GM19468 (cell line): Measurements from ENCODE around the gene PIERCE2.
"Not testable (repeated sequence)": the region's sequence is repeated elsewhere in the genome, so short reads cannot be mapped to it uniquely, and the experiment has no call there.

Experiments used
- ATAC-seq: cut with Tn5 transposase; IDR thresholded peaks from one replicate; pipeline ENCODE4 v1.9.1; 2021; ENCODE audit warnings: mild to moderate bottlenecking, moderate library complexity, moderate number of reproducible peaks; ENCODE audit not compliant: unreplicated experiment; ENCODE audit errors: extremely low read depth

The PIERCE2 gene, protein sequence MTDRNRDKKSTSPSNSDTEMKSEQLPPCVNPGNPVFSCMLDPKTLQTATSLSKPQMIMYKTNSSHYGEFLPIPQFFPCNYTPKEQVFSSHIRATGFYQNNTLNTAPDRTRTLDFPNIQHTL

DNA sequence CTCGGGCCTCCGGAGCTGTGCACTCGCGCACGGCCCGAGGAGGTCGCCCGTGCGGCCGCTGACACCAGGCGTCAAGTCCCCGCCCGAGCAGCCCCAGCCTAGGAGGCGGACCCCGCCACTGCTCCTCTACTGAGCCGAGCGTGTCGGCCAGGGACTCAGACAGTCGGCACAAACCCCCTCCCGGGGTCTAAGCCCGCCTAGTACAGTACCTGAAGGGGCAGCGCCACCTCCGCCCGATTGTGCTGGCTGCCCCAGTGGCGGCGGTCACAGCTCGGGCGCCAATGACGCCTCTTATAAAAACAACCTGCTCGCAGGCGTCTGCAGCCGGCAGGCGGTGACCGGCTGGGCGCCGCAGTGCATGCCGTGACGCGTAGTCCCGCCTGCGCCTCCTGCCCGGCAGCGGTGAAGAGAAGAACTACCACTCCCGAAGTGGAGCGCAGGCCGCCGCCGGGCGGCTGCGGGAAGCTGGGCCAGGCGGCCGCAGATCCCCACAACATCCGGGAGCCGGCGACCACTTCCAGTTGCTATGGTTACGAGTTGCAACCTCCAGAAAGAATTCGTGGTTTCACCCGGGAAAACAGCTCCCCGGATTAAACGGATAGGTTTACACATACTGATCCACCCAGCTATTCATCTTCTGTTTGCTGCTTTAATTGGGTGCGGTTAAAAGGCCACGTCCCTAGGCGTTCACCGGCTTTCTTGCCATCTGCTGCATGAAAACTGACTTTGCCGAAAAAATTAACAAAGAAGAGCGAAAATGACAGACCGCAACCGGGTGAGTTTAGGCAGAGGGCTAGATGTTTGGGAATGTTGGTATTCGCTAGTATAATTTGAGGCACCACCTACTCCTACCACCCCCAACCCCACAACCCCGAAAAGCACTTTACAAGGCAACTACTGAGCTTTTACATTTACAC, at the start of gene PIERCE2, which contains the start of gene CCPG1:
Gene PIERCE2 (plus strand): TSS at position 484 of the 917 bp plus-strand sequence. CDS start 274 bp downstream, at position 758.
Gene CCPG1 (minus strand): TSS at position 348 of the 917 bp plus-strand sequence. CDS start 18,935 bp downstream, outside the sequence.
- peak; percentile 93 for ATAC-seq

DNA sequence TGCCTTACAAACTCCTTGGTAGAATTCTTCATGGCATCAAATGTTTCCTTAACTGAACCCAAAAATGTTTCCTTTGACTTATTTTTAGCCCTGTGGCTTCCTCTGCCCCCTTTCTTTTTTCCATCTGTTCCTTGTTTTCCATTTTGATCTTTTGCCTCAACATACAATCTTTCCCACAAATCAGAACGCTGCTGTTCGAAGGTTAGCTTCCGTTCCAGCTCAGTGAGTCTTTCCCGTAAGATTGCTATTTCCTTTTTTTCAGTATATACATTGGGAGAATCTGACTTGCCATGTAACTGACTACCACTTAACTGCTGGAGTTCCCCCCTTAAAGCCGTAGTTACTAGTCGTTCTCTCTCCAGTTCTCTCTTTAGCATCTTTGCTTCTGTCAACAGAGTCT, 48.0 kb upstream of the PIERCE2 start:
- no peak for ATAC-seq

DNA sequence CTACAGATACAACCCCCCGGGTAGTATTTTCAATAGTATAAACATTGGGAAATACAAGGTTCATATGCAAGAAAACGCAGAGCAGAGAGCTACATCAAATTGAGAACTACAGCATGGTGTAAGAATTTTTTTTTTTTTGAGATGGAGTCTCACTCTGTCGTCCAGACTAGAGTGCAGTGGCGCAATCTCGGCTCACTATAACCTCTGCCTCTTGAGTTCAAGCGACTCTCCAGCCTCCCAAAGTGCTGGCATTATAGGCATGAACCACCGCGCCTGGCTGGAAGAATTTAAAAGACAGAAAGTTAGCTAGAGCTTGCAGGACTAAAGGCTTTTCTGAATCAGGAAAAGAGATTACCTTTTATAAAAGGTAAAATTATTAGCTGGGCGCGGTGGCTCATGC, 47.2 kb upstream of the PIERCE2 start:
- no peak for ATAC-seq

DNA sequence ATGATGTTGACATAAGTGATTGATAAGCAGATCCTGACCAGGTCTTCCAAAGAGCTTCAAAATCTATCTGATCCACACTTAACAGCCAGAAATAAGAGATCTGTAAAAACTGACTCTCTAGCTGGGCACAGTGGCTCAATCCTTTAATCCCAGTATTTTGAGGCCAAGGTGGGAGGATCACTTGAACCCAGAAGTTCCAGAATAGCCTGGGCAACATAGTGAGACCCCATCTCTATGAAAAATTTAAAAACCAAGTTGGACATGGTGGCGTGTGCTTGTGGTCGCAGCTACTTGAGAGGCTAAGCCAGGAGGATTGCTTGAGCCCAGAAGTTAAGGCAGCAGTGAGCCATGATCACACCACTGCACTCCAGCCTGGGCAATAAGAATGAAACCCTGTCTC, 45.7 kb upstream of the PIERCE2 start:
- ATAC-seq, result no peak

DNA sequence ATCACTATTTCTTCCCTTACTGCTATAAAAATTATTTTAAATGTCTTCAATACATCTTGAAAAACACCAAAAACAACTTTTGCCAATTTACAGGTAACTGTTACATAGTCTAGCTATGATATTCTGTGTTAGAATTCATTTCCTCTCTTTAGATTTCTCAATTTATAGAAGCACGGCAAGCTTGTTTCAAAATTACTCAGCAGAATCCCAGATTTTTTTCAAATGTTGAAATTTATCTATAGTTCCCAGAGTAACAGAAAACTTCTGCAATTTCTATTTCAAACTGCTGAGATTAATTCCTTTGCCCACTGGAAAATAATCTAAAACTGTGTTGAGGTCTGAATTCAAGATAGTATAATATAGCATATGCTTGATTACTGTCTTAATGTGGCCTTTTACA, 41.3 kb upstream of the PIERCE2 start:
- no peak for ATAC-seq

DNA sequence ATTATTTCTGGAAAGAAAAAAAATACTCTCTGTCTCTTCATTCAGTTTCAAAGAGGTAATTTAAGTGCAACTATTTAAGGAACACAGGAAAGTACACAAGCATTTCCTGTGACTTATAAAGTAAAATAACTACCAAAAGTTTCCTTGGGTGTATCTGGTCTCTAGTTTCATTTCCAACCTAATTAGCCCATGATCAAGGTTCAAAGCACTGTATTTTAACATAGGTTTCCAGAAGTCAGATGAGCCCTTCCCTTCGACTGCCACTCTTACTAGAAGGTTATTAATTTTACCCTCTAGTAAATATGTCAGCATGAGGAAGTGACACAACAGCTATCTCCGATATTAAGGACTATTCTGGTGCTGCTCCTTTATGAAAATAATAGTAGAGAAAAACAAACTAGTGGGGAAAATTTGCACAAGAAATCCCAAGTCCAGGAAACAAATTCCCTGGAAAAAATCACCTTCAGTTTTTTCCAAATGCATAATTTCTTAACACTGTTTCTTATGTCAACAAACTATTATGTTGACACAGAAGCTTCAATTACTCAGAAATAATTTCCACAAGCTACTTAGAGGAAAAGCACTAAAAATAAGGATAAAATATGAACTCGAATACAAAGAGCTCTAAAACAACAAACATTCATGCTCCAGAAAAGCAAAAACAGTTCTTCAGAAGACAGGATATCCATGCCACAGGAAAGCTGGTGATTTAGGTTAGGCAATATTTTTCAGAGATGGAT, 35.4 kb upstream of the PIERCE2 start:
- peak; percentile 58 for ATAC-seq

DNA sequence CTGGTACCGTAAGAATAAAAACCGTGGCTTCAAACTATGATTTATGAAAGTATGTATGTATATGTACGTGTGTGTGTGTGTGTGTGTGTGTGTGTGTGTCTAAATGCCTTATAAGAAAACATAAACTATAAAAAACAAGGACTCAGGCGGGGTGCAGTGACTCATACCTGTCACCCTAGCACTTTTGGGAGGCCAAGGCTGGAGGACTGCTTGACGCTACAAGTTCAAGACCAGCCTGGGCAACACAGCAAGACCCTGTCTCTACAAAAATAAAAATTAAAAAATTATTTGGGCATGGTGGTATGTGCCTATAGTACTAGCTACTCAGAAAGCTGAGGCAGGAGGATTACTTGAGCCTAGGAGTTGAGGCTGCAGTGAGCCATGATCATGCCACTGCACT, 29.2 kb upstream of the PIERCE2 start:
- ATAC-seq, result no peak

DNA sequence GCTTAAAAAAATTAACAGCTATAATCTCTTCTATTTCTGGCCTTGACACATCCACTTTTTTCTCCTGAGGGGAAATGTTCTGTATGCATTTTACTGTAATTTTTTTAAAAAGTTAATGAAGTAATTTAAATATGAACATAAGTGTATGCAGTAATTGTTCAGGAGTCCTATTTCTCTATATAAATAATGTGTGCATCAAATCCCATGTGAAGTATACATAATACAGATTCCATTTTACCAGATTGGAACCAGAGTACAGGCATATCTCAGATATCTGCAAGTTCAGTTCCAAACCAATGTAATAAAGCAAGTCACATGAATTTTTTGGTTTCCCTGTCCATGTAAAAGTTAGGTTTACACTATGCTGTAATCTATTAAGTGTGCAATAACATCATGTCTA, 26.7 kb upstream of the PIERCE2 start:
- no peak for ATAC-seq

DNA sequence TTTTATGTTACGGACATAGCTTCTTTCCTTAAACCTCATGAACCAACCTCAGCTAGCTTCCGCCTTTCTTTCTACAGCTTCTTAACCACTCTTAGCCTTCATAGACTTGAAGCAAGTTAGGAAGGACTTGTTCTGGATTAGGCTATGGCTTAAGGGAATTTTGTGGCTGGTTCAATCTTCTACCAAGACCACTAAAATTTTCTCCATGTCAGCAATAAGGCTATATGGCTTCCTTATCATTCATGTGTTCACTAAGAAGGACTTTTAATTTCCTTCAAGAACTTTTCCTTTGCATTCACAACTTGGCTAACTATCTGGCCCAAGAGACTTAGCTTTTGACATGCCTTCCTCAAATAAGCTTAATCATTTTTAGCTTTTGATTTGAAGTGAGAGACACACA, 24.6 kb upstream of the PIERCE2 start:
- no peak for ATAC-seq

DNA sequence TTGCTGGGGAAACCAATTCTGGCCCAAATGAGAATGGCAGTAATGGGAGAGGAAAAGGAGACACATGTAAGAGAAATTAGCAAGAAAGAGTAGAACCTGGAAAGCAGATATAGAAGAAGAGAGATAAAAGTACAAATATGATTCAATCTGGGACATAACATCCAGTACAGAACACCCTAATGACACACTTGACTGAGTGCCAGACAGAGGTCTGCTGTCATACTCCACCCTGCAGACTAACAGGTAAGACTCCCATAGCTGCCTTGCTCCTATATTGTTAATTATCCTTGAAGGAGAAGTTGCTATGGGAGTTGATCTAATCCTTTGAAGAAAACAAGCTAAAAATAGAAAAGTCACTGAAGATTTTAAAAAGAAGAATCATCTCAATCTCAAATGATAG, 21.3 kb upstream of the PIERCE2 start:
- no peak for ATAC-seq

DNA sequence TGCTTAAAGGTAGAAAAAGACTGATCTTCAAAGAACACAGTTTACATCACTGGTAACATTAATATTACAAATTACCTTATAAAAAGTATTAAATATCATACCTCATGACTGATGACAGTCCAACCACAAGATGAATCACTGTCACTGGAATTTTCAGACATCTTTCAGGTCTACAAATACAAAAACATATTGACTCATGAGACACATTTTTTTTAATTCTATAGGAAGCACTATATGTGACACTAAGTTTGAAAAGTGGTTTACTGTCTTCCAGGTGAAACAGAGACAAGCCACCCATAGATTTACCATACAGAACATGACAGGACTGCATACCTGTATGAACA, 19.1 kb upstream of the PIERCE2 start:
- ATAC-seq, result no peak

DNA sequence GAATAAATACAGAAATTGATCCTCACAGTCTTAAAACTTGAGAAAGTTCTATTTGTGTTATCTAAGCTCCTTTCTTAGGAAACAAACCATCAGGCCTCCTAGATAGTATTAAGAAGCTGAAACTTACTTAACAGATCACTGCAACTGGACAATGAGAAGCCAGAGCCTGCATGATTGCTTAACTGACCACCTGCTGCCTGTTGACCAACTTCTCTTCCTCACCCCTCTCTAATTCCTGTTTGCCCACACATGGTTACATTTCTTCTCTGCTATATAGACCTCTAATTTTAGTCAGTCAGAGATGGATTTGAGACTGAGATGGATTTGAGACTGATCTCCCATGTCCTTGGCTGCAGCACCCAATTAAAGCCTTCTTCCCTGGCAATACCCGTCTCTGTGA, 13.6 kb upstream of the PIERCE2 start:
- ATAC-seq, result no peak

DNA sequence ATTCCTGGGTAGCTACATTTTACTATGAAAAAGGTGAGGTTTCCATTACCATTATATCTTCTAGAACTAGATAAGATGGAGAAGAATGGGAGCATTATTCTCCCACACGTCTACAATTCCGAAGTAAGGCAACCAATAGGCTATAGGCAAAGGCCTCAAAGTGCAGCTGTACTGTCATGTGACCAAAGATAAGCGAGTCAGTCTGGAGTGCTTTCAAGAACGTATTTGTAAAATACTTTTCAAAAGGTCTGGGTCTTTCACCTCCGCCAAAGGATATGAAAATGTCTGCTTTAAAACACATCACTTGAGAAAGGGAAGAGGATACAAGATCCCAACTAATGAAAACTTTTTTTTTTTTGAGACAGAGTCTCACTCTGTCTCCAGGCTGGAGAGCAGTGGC, 10.1 kb upstream of the PIERCE2 start:
- no peak for ATAC-seq

DNA sequence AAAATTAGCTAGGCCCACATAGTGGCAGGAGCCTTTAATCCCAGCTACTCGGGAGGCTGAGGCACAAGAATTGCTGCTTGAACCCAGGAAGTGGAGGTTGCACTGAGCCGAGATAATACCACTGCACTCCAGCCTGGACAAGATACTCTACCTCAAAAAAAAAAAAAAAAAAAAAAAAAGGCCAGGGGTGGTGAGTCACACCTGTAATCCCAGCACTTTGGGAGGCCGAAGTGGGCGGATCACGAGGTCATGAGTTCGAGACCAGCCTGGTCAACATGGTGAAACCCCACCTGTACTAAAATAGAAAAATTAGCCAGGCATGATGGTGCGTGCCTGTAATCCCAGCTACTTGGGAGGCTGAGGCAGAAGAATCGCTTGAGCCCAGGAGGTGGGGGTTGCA, 8.2 kb upstream of the PIERCE2 start:
- not testable (repeated sequence) for ATAC-seq

DNA sequence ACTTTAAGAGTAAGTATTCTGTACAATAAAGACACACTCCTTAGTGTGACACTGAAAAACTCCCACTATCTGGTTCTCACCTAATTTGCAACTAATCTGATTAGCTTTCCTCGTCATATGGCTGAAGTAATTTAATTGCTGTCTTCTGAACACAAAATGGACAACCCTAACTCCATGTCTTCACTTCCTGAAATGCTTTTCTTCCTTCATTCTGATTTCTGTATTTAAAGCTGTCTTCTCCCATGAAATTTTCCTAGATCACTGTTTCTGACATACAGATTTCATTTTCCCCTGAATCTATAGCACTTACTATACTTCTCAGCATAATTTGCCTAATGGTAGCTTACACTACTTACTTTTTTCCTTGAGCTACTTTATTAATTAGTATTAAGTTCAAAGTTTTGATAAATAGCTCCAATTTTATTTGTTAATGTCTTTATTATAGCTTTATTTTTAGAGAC, 6.5 kb upstream of the PIERCE2 start:
- no peak for ATAC-seq

DNA sequence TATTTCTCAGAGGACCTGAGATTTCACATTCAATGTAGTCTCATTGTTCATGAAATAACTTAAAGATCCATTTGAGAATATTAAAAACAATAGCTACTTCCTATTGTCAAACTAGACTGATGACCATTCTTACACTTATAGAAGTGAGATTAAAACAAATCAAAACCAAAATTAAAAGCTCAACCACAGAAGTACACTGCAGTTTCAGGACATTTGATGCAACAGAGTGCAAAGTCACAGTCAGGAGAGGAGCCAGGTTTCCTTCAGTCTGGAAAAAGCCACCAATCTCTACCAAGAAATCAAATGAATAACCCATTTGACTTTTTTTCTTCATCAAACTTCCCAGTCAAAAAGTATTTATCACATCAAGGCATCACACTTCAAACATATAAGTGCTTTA, 5.6 kb upstream of the PIERCE2 start:
- ATAC-seq, result no peak

DNA sequence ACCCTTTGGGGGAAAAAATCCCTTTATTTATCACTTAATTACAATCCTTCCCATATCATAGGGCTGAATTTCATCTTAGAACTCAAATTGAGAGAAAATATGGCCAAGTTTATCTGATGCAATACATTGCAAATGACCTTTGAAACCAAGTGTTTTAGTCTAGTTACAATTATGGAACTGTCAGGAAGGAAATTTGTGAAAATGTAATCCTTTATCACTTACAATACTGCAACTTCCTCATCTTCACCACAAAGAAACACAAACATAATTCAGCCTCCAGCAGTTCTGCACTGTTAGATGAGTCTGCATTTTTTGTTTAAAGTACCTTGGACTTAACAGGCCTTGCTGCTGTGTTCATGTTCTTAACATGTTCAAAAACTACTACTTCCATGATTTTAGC, 4.8 kb upstream of the PIERCE2 start:
- ATAC-seq, result no peak

DNA sequence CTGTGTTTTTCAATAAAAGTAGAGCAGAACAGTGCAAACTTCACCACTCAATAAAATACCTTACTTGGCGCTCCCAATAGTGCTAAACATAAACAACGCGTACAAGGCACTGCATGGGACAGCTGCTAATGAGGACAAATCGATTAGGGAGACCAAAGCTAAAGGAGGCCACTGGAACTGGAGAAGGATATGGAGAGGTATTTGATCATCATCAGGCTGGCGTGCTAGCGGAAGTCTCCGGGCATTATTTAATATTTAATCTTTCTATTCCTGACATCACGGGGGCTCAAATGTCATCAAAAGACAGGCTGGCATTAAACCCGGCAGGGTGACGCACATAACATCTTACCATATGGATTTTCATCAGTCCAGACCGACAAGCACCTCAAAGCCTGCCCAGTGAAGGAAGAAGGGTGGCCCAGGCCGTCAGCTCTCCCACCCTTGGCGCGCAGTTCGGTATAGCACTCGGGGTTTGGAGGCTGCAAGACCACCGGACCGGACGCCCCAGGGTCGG, 740 bp upstream of the PIERCE2 start:
- no peak for ATAC-seq

DNA sequence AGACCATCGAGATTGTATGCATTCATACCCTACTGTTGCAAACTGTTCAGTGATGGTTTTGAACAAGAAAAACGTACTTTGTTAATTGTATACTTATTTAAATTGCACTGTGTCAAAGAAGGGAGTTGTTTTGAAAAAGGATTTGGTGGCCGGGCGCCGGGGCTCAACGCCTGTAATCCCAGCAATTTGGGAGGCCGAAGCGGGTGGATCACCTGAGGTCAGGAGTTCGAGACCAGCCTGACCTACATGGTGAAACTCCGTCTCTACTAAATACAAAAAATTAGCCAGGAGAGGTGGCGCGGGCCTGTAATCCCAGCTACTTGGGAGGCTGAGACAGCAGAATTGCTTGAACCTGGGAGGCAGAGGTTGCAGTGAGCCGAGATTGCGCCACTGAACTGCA, 681 bp downstream of the PIERCE2 start:
- not testable (repeated sequence) for ATAC-seq

DNA sequence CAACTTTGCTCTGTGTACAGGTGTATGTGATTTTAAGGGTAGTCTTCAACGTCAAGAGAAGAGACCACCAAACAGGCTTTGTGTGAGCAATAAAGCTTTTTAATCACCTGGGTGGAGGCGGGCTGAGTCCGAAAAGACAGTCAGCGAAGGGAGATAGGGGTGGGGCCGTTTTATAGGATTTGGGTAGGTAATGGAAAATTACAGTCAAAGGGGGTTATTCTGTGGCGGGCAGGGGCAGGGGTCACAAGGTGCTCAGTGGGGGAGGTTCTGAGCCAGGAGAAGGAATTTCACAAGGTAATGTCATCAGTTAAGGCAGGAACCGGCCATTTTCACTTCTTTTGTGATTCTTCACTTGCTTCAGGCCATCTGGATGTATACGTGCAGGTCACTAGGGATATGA, 9.4 kb downstream of the PIERCE2 start:
- ATAC-seq, result not testable (repeated sequence)
